Stimulated activated CD8-positive, alpha-beta memory T cell treated with anti-CD3 and anti-CD28 coated beads, Interleukin-4, amount 100 ng/mL, for 24 hours (primary cell): ENCODE data around the gene FKBP10.
A peak's percentile ranks its signal among the peaks of the same experiment; 100 is the strongest.
"Not testable (repeated sequence)": the region's sequence is repeated elsewhere in the genome, so short reads cannot be mapped to it uniquely, and the experiment has no call there.

ENCODE experiments used
- DNase-seq: peaks from one replicate; pipeline ENCODE4 v3.0.0-alpha.2; 2020; ENCODE audit warnings: low read depth

Gene FKBP10

GRCh38 chr17:41839448-41839847 lies 26.6 kb downstream of the FKBP10 start:
- not testable (repeated sequence) for DNase-seq

- DNase-seq: not testable (repeated sequence)
These were observed 28.0 kb downstream of the FKBP10 start for GRCh38 chr17:41840781-41841180.

GRCh38 chr17:41844971-41845370 lies 32.2 kb downstream of the FKBP10 start:
- DNase-seq: no peak

- no peak for DNase-seq
These were observed 36.0 kb downstream of the FKBP10 start for GRCh38 chr17:41848788-41849187.

- no peak for DNase-seq
These were observed 36.6 kb downstream of the FKBP10 start for GRCh38 chr17:41849251-41849990.

- DNase-seq: not testable (repeated sequence)
These were observed 38.6 kb downstream of the FKBP10 start for GRCh38 chr17:41851382-41851781.

GRCh38 chr17:41860254-41860931 lies 47.6 kb downstream of the FKBP10 start:
- no peak for DNase-seq

- DNase-seq: no peak
These were observed 50.5 kb downstream of the FKBP10 start for GRCh38 chr17:41863074-41863848.

- no peak for DNase-seq
These were observed 51.7 kb downstream of the FKBP10 start for GRCh38 chr17:41864498-41864835.

GRCh38 chr17:41864836-41865595 lies 52.2 kb downstream of the FKBP10 start, which contains the start of gene KLHL11:
Gene KLHL11, minus strand, starts transcription at chr17:41865423. Its CDS starts 53 bp downstream, at chr17:41865370.
- DNase-seq: peak; percentile 81

- DNase-seq: no peak
These were observed 52.7 kb downstream of the FKBP10 start for GRCh38 chr17:41865596-41865893.

GRCh38 chr17:41868568-41868967 lies 55.8 kb downstream of the FKBP10 start:
- DNase-seq: no peak

GRCh38 chr17:41869426-41869825 lies 56.6 kb downstream of the FKBP10 start:
- no peak for DNase-seq

- no peak for DNase-seq
These were observed 57.3 kb downstream of the FKBP10 start for GRCh38 chr17:41870097-41870496.

- DNase-seq: no peak
These were observed 57.8 kb downstream of the FKBP10 start for GRCh38 chr17:41870627-41871026.

GRCh38 chr17:41871789-41872188 lies 59.0 kb downstream of the FKBP10 start:
- no peak for DNase-seq
